ENCODE data around the gene MPP2.
A peak's percentile ranks its signal among the peaks of the same experiment; 100 is the strongest.
"Not testable (repeated sequence)": the region's sequence is repeated elsewhere in the genome, so short reads cannot be mapped to it uniquely, and the experiment has no call there.

MPP2 gene

GRCh38 chr17:43949781-43950180 lies 42.4 kb upstream of the MPP2 start:
- no peak for DNase-seq (ENCODE audit: extremely low read depth, low read depth)

DNA sequence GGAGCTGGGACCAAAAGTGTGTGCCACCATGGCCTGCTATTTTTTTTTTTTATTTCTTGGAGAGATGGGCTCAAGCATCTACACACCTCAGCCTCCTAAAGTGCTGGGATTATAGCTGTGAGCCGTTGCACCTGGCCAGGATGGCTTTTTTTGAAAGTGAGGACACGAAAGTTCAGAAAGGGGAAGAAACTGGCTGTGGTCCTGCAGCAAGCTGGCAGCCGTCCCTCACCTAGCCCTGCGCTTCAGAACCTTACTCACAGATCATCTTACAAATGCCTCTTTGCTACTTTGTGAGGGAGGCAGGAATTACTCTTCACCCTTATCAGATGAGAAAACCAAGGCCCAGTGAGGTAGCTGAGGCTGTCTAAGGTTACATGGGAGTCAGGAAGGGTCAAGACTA lies 39.4 kb upstream of the MPP2 start:
- no peak for DNase-seq (ENCODE audit: extremely low read depth, low read depth)
- TF ChIP-seq, protein P1, sequence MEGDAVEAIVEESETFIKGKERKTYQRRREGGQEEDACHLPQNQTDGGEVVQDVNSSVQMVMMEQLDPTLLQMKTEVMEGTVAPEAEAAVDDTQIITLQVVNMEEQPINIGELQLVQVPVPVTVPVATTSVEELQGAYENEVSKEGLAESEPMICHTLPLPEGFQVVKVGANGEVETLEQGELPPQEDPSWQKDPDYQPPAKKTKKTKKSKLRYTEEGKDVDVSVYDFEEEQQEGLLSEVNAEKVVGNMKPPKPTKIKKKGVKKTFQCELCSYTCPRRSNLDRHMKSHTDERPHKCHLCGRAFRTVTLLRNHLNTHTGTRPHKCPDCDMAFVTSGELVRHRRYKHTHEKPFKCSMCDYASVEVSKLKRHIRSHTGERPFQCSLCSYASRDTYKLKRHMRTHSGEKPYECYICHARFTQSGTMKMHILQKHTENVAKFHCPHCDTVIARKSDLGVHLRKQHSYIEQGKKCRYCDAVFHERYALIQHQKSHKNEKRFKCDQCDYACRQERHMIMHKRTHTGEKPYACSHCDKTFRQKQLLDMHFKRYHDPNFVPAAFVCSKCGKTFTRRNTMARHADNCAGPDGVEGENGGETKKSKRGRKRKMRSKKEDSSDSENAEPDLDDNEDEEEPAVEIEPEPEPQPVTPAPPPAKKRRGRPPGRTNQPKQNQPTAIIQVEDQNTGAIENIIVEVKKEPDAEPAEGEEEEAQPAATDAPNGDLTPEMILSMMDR (IDR thresholded peaks at IDR 0.05; ENCODE audit: low read depth, low read length) = no peak

More at GRCh38 chr17:43949781-43950180, 42.4 kb upstream of the MPP2 start:
- TF ChIP-seq, protein P1 (IDR thresholded peaks at IDR 0.05; ENCODE audit: low read depth, low read length) = no peak; the same call in none of the 2 replicates

DNA sequence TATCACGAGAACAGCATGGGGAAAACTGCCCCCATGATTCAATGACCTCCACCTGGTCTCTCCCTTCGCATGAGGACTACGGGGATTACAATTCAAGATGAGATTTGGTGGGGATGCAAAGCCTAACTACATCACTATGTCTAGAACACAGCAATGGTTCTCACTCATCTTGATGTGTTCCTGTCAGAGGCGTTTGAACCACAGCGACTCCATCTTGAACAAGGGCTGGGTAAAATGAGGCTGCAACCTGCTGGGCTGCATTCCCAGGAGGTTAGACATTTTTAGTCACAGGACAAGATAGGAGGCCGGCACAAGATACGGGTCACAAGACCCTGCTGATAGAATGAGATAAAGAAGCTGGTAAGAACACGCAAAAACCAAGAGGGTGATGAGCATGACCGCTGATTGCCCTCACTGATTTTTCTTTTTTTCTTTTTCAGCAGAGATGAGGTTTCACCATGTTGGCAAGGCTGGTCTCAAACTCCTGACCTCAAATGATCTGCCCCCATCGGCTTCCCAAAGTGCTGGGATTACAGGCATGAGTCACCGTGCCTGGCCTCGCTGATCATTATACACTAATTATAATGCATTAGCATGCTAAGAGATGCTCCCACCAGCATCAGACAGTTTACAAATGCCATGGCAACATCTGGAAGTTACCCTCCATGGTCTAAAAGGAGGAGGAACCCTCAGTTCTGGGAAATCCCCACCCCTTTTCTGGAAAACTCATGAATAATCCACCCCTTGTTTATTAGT lies 37.9 kb upstream of the MPP2 start:
- peak; percentile 29 for DNase-seq (ENCODE audit: extremely low read depth, low read depth)
- TF ChIP-seq, protein P1 (IDR thresholded peaks at IDR 0.05; ENCODE audit: low read depth, low read length) = no peak

GRCh38 chr17:43942051-43942685 lies 34.8 kb upstream of the MPP2 start, which contains the start of gene PPY:
Gene PPY, minus strand, starts transcription at chr17:43942476. Its CDS starts 822 bp downstream, at chr17:43941654.
- TF ChIP-seq, protein P1 (IDR thresholded peaks at IDR 0.05; ENCODE audit: low read depth, low read length) = no peak
- DNase-seq (ENCODE audit: extremely low read depth, low read depth) = no peak

DNA sequence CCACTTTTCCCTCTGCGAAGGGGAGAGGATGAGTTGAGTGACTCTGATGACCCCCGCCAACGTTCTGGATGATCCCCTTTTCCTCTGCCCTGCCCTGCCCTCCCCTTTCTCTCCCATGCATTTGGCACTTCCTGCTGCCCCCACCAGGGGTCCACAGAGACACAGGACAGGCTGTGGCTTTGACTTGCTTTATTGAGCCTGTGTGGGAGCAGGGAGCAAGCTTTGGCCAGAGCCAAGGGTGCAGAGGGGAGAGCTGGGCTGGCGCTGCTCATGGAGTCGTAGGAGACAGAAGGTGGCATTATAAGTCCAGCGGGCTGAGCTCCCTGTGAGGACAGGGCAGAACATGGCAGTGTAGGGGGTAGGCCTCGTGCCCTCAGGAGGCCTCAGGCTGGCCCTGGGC lies 33.3 kb upstream of the MPP2 start:
- no peak for DNase-seq (ENCODE audit: extremely low read depth, low read depth)
- TF ChIP-seq, protein P1 (IDR thresholded peaks at IDR 0.05; ENCODE audit: low read depth, low read length) = peak; percentile 64

DNA sequence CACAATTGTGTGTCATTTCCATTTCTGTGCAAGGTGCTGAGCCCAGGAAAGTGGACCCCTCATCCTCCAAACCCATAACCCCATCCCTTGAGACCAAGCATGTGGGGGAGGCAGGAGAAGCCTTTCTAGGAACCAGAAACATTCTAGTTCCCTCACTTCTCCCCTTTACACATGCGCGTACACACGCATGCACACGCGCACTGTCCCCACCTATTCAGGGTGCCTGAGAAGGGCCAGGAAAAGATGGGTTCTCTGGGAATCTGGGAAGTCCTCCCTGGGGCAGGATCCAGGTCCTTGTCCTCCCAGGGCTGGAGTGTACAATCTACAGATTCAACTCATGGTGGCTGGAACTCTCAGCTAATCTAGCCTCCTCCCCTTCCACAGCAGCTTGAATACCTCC lies 32.5 kb upstream of the MPP2 start:
- DNase-seq (ENCODE audit: extremely low read depth, low read depth) = no peak
- TF ChIP-seq, protein P1 (IDR thresholded peaks at IDR 0.05; ENCODE audit: low read depth, low read length) = no peak

- DNase-seq (ENCODE audit: extremely low read depth, low read depth) = not testable (repeated sequence)
These were observed 32.1 kb upstream of the MPP2 start for GRCh38 chr17:43939452-43939851.

Data from AG09319 (cell line).